Esophagus muscularis mucosa (tissue), 4 donors: ENCODE results near the gene SCFD2. TPM values are rescaled to one million over a fixed set of nuclear protein-coding genes. Genes with fewer than 3 reads are reported as not detected.

ENCODE experiments used
- DNase-seq: peaks from one replicate; pipeline ENCODE4 v3.0.0-alpha.2; 2017; ENCODE audit errors: extremely low spot score
- H3K27ac ChIP-seq, 4 donors: fragments of 200-600 bp; sonication (generic); replicated peaks in 1 of 4; 1 replicate in 3 of 4; 2 replicates in 1 of 4; pipeline ENCODE4 v1.5.1; 2016 to 2019; ENCODE audit warnings: mild to moderate bottlenecking in 1 of 4
- H3K27me3 ChIP-seq, 4 donors: fragments of 200-600 bp; sonication (generic); one replicate each; pipeline versions ENCODE4 v1.5.1 to v1.6.0; 2016 to 2019
- H3K36me3 ChIP-seq, 4 donors: fragments of 200-600 bp; sonication (generic); one replicate each; pipeline ENCODE4 v1.5.1; 2016 to 2019
- H3K4me1 ChIP-seq, 4 donors: fragments of 200-600 bp; sonication (generic); one replicate each; pipeline ENCODE4 v1.5.1; 2016 to 2019
- H3K4me3 ChIP-seq, 4 donors: fragments of 200-600 bp; sonication (generic); 1 replicate in 2 of 4; 2 replicates in 2 of 4; pipeline ENCODE4 v1.5.1; 2016 to 2019; ENCODE audit warnings: mild to moderate bottlenecking in 4 of 4, moderate library complexity in 1 of 4
- H3K9me3 ChIP-seq, 4 donors: fragments of 200-600 bp; sonication (generic); 1 replicate in 3 of 4; 2 replicates in 1 of 4; pipeline ENCODE4 v1.5.1; 2016 to 2019
- CTCF ChIP-seq, 3 experiments: fragments of 200-600 bp in 2 of 3; fragments of 450-650 bp in 1 of 3; sonication (generic) in 2 of 3; IDR thresholded peaks; one replicate each; pipeline ENCODE4 v1.5.1; 2017 to 2019; ENCODE audit warnings: antibody characterized with exemption in 3 of 3, mild to moderate bottlenecking in 2 of 3, moderate library complexity in 1 of 3
- EP300 ChIP-seq: sonication (generic); formaldehyde crosslinking; IDR thresholded peaks from one replicate; pipeline ENCODE4 v1.6.1; 2017; ENCODE audit warnings: antibody characterized with exemption
- POLR2A ChIP-seq: fragments of 450-650 bp; IDR thresholded peaks from one replicate; pipeline ENCODE4 v1.6.1; 2017; ENCODE audit warnings: antibody characterized with exemption, moderate library complexity, mild to moderate bottlenecking, low read depth
- POLR2AphosphoS5 ChIP-seq, 2 donors: sonication (generic); formaldehyde crosslinking; IDR thresholded peaks; one replicate each; pipeline ENCODE4 v1.6.1; 2017; ENCODE audit warnings: antibody characterized with exemption in 2 of 2
- WGBS: methylation state at CpG from one replicate; pipeline ENCODE4 v1.1.5; 2018; 5-methylcytosine and 5-hydroxymethylcytosine counted together
- intact Hi-C: fragments of 100-400 bp; cut with DNase I; formaldehyde crosslinking; loops from one replicate; pipeline ENCODE4 v1.15.1; 2023
- total RNA-seq, 4 donors: library from RNA; depleted of rRNA; stranded (reverse); fragments of >200 nt; gene quantifications; one replicate each; pipeline versions ENCODE4 v1.1.0 to v1.2.1, GENCODE V29; 2016

Gene SCFD2
- total RNA-seq, 4 donors from 2014 or later = 10.0 to 15.7 (median 12.7) TPM

GRCh38 chr4:53137468-53137867 lies 228.4 kb downstream of the SCFD2 start:
- Histone ChIP-seq H3K36me3 (no peaks in the 10 kb centered on the region), H3K4me3 (no peak overlapping the region), H3K27ac (no peak overlapping the region), H3K4me1 (peaks cover 0 to 2% (median 0%) of the 10 kb centered on the region in 4 donors), H3K27me3 (no peaks in the 10 kb centered on the region), H3K9me3 (no peaks in the 10 kb centered on the region)
- intact Hi-C loops = no loop called here
- no peak for TF ChIP-seq CTCF (IDR thresholded peaks at IDR 0.05)
- TF ChIP-seq POLR2A = no peak
- no peak for TF ChIP-seq EP300
- no peak for TF ChIP-seq POLR2AphosphoS5 (IDR thresholded peaks at IDR 0.05)
- DNase-seq = no peak

- DNase-seq = no peak
- Histone ChIP-seq H3K27me3 (no peaks in the 10 kb centered on the region), H3K36me3 (no peaks in the 10 kb centered on the region), H3K27ac (no peak overlapping the region), H3K9me3 (no peaks in the 10 kb centered on the region), H3K4me3 (no peak overlapping the region), H3K4me1 (no peaks in the 10 kb centered on the region)
- TF ChIP-seq CTCF (IDR thresholded peaks at IDR 0.05) (no peak), POLR2AphosphoS5 (IDR thresholded peaks at IDR 0.05) (no peak), POLR2A (no peak), EP300 (no peak)
- intact Hi-C loops = no loop called here
- 90% methylated on average over 2 of the region's 2 CpGs for WGBS
Observed at GRCh38 chr4:53136954-53137353, 228.9 kb downstream of the SCFD2 start.

GRCh38 chr4:53132132-53132891 lies 233.5 kb downstream of the SCFD2 start:
- no peaks in the 10 kb centered on the region for H3K36me3 ChIP-seq
- H3K4me1 ChIP-seq = peaks cover 0 to 15% (median 14%) of the 10 kb centered on the region in 4 donors
- no peak overlapping the region for H3K27ac ChIP-seq
- no peaks in the 10 kb centered on the region for H3K27me3 ChIP-seq
- intact Hi-C loops = no loop called here
- no peak overlapping the region for H3K4me3 ChIP-seq
- TF ChIP-seq POLR2A = no peak
- no peak for TF ChIP-seq EP300
- TF ChIP-seq POLR2AphosphoS5 (IDR thresholded peaks at IDR 0.05) = no peak
- no peak for TF ChIP-seq CTCF (IDR thresholded peaks at IDR 0.05)
- no peak for DNase-seq
- H3K9me3 ChIP-seq = no peaks in the 10 kb centered on the region
- WGBS = 51% methylated on average over 4 of the region's 4 CpGs

GRCh38 chr4:53131562-53131925 lies 234.3 kb downstream of the SCFD2 start:
- H3K4me1 ChIP-seq = peaks cover 0 to 15% (median 14%) of the 10 kb centered on the region in 4 donors
- intact Hi-C loops = no loop called here
- no peak for DNase-seq
- 85% methylated on average over 2 of the region's 2 CpGs for WGBS
- H3K4me3 ChIP-seq = no peak overlapping the region
- H3K27me3 ChIP-seq = no peaks in the 10 kb centered on the region
- TF ChIP-seq EP300 (no peak), POLR2A (no peak), POLR2AphosphoS5 (IDR thresholded peaks at IDR 0.05) (no peak), CTCF (IDR thresholded peaks at IDR 0.05) (no peak)
- no peak overlapping the region for H3K27ac ChIP-seq
- H3K36me3 ChIP-seq = no peaks in the 10 kb centered on the region
- H3K9me3 ChIP-seq = no peaks in the 10 kb centered on the region
